GM18909 (cell line): ENCODE results near the gene EPHX1.
"Not testable (repeated sequence)": the region's sequence is repeated elsewhere in the genome, so short reads cannot be mapped to it uniquely, and the experiment has no call there.

Source experiments
- ATAC-seq: cut with Tn5 transposase; IDR thresholded peaks from one replicate; pipeline ENCODE4 v1.9.1; 2021; ENCODE audit warnings: mild to moderate bottlenecking; ENCODE audit not compliant: unreplicated experiment, poor library complexity

EPHX1 gene

DNA sequence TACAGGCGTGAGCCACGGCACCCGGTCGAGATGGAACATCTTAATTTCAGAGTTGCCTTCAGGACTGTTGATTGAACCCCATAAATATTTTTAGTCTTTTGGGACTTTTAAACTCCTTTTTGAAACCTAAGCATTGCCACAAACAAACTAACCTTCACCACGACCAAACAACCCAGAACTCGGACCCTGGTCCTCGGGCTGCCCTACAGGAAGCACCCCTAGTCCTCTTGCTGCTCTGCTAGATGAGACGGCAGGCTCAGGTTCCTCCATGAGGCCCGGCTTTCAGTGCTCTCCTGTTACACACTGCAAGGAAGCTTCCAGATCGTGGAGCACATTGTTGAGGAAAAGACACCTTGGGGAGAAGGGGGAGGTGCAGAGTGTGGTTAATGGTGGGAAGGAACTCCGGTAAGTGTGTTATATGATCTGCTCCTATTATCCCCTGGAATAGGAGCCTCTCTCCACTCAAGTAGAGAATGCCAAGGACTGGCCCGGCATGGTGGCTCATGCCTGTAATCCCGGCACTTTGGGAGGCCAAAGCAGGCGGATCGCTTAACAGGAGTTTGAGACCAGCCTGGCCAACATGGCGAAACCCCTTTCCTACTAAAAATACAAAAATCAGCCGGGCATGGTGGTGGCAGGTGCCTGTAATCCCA is 5.7 kb downstream of the EPHX1 start:
- no peak for ATAC-seq

DNA sequence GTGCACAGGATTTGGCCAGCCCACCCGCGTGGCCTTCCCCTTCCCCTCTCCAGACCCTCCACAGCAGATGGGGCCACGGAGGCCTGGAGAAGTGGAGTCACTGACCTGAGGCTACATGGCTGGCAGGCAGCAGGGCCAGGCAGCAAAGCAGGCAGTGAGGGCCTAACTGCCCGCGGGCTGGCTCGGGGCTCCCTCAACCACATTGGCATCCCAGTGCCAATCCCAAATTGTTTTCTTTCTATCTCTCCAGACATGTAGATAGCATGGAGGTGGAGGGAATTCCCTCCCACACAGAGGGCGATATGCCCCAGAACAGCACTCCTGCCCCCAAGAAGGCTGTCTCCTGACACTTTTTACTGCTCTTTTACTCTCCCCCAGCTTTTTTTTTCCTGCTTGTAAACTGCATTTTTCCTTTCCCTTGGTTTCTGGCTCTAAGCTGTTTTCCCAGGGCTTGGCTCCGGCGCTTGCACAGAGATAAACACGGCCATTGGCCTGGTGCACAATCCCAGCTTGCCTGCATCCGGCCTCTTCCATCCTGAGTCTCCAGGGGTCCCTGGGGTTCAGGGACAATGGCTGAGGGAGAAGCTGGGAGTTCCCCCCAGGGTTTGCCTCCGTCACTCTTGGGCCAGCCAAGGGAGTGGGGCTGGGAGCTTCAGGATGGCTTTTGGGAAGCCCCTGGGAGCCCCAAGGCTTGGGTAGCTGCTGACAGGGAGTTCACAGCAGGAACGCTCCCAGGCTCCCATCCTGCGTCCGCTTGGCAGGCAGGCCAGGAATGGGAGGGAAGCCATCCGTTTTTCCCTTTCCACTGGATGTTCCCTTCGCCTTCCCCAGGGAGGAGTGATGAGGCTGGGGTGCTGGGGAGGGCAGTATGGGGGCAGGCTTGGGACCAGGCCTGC is 7.0 kb downstream of the EPHX1 start:
- ATAC-seq, result no peak

DNA sequence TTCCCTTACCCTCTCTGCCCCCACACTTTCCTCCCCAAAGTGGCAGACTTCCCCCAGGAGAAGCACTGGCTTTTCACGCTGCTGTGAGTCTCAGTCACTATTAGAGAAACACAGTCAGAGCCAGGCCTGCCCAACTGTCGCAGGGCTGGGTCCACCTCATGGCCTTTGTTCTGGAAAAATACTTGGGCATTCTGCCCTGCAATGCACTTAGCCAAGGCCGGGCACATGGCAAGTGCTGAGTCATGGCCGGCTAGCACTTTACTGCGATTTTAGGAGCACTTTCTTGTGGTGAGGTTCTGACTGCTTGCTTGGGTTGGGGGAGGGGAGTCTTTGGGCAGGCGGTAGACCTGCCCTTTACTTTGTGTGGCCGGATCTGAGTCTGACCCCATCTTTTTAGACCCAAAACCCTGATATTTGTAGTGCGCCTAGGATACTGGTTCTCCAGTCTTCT is 7.7 kb downstream of the EPHX1 start:
- no peak for ATAC-seq

DNA sequence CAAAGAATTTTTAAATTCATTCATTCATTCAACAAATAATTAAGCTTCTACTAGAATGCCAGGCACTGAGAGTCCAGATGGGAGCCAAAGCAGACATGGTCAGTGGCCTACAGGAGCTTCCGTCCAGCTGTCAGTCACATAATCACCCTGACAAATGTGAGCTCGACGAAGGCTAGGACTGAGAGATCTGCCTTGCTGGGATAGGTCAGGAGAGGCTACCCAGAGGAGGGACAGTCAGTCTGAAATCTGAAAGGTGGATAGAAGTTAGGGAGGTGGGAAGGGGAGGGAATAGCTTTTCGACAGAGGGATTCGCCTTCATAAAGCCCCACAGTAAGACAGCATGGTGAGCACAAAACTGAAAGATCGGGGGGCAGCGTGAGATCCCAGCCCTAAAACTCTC is 8.3 kb downstream of the EPHX1 start:
- no peak for ATAC-seq

DNA sequence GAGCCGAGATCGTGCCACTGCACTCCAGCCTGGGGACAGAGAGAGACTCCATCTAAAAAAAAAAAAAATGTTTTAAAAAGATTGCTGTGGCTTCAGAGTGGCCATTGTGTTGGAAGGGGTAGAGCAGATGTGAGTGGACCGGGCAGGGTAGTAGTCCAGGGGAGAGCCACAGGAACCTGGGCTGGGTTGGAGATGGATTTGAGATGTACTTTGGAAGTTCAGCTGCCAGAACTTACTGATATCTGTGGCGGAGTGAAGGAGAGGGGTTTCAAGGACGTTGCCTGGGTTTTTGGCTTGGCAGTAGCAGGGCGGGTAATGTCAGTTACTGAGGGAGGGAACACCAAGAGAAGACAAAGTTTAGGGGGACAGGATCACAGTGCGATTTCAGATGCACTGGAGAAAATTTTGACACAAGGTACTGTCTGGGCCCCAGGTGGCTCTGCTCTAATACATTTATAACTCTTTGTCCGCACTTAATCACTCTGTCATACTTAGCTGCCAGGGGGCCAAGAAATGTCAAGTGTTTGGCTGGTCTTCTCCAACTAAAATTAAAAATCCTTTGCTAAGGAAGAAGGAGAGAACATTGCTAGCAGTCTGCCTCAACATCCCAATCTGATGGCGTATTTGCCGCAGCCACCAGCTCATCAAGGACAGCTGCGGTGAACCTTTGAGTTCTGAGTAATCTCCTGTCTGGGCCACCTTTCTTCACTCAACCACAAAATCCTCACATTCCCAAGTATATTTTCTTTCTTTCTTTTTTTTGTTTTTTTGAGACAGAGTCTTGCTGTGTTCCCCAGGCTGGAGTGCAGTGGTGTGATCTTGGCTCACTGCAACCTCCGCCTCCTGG is 9.6 kb downstream of the EPHX1 start:
- no peak for ATAC-seq

DNA sequence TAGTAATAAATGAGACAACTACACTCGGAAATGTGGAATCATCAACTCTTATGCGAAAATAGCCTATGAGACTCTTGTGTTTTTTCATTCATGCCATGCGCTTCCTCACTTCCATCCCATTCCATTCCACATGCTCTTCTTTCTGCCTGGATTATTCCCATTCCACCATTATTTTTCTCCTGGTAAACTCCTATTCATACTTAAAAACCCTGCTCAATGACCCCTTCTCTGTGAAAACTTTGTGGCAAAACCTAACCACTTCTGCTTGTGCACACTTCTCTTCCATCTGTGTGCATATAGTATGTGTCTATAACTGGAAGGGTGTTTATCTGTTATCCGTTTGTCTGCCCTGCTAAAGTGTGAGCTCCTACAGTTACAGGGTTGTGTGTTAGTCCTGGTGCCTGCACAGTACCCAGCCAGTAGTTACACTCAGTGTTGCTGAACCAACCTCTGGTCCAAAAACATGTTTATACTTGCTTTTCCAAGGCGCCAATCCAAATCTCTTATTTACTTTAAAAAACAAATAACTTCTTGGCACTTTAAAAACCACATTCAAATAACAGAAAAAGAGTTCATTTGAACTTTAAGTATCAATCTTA is 10.7 kb downstream of the EPHX1 start:
- no peak for ATAC-seq

- no peak for ATAC-seq
These were observed 12.9 kb downstream of the EPHX1 start for GRCh38 chr1:225822655-225823403.

DNA sequence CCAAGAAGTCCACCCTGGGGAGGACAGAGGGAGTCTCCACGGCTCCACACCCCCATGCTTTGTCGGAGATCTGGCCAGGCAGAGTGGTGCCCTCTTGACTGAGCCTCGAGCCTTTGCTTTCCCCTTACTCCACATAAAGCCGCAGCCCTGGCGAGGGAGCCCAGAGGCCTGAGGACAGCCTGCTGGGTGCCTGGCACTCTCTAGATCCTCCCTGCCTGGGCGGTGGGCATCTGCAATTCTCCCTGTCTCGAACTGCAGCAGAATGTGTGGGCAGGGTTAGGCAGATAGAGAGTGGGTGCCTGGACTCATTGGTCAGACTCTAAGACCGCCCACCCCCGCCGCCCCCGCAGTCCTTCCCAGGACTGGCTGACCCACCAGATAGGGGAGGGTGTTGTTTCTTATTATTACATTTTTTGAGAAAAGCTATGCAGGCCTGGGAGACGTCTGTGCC is 13.9 kb downstream of the EPHX1 start:
- no peak for ATAC-seq

- no peak for ATAC-seq
These were observed 14.6 kb downstream of the EPHX1 start for GRCh38 chr1:225824533-225824941.

- no peak for ATAC-seq
These were observed 15.2 kb downstream of the EPHX1 start for GRCh38 chr1:225825078-225825477.

GRCh38 chr1:225825607-225826007 is 15.7 kb downstream of the EPHX1 start:
- no peak for ATAC-seq

GRCh38 chr1:225827076-225827475 is 17.2 kb downstream of the EPHX1 start:
- ATAC-seq, result no peak

- no peak for ATAC-seq
These were observed 18.9 kb downstream of the EPHX1 start for GRCh38 chr1:225828706-225829345.

- ATAC-seq, result no peak
These were observed 20.9 kb downstream of the EPHX1 start for GRCh38 chr1:225830841-225831240.

DNA sequence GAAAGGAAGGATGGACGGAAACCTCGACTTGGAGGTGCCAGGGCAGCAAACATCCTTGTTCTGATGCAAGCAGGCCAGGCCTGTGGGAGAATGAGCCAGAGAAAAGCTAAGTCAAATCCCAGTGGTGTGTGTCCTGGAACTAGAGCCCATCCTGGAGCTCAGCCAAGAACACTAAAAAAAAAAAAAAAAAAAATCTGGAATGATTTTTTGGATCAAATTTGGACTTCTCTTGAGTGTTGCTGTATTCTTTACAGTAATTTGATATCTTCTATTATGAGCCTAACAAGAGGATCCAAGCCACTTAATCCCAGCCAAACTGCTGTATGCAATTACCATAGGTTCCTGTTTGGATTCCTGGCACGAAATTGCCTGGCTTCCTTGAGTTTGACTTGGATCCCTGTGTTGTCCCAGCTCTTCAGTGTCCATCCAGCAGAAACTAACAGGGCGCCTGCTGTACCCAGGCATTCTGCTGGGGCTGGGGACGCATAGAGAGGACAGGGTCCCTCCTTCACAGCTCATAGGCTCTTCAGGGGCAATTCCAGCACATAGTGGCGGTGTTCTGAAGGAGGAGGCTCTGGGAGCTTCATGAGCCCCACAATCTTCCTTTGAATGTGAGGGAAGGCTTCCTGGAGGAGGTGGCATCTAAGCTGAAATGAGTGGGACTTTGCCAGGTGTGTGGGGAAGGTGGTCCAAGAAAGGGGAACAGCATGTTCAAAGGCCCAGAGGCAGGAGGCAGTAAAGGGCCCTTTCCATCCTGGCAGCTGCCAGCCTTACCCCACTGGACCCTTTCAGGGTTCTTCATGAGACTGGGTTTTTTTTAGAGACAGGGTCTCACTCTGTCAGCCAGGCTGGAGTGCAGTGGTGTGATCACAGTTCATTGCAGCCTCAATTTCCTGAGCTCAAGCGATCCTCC is 24.7 kb downstream of the EPHX1 start:
- no peak for ATAC-seq

DNA sequence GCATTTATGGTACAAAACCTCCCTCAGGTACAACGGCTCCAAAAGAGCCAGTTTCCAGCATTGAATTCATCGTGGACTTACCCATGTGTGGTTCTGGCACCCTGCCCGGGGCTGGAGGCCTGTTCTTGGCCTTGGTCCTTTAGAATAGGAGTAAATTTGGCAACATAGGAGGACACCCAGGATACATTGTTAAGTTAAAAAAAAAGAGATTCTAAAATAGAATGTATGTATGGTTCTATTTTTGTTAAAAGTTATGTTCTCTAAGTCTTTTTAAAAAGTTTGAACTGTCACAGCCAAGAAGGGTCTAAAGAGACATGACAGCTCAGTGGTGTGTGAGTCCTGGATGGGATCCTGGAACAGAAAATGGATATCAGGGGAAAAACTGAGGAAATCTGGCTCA is 25.9 kb downstream of the EPHX1 start:
- ATAC-seq, result no peak

DNA sequence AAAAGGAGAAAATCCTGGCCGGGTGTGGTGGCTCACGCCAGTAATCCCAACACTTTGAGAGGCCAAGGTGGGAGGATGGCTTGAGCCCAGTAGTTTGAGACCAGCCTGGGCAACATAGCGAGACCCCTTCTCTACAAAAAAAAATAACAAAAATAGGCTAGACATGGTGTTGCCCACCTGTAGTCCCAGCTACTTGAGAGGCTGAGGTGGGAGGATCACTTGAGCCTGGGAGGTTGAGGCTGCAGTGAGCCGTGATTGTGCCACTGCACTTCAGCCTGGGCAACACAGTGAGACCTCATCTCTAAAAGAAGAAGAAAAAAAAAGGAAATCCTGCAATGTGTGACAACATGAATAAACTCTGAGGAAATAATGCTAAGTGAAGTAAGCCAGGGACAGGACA is 26.4 kb downstream of the EPHX1 start:
- ATAC-seq, result not testable (repeated sequence)

GRCh38 chr1:225838793-225839192 is 28.9 kb downstream of the EPHX1 start:
- no peak for ATAC-seq
